ENCODE data around the gene DNAH14.

DNA sequence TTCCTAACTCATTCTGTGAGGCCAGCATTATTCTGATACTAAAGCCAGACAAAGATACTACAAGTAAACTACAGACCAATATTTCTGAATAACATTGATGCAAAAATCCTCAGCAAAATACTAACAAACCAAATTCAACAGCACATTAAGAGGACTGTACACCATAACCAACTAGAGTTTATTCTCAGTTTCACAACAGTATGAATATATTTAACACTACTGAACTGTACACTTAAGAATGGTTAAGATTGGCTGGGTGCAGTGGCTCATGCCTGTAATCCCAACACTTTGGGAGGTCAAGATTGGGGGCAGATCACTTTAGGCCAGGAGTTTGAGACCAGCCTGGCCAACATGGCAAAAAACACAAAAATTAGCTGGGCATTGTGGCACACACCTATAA is 421.4 kb downstream of the DNAH14 start:
- TF ChIP-seq POLR2AphosphoS5 (IDR thresholded peaks at IDR 0.05) (no peak), EP300 (IDR thresholded peaks at IDR 0.05) (no peak), POLR2A (IDR thresholded peaks at IDR 0.05) (no peak)
- TF ChIP-seq, protein P1, sequence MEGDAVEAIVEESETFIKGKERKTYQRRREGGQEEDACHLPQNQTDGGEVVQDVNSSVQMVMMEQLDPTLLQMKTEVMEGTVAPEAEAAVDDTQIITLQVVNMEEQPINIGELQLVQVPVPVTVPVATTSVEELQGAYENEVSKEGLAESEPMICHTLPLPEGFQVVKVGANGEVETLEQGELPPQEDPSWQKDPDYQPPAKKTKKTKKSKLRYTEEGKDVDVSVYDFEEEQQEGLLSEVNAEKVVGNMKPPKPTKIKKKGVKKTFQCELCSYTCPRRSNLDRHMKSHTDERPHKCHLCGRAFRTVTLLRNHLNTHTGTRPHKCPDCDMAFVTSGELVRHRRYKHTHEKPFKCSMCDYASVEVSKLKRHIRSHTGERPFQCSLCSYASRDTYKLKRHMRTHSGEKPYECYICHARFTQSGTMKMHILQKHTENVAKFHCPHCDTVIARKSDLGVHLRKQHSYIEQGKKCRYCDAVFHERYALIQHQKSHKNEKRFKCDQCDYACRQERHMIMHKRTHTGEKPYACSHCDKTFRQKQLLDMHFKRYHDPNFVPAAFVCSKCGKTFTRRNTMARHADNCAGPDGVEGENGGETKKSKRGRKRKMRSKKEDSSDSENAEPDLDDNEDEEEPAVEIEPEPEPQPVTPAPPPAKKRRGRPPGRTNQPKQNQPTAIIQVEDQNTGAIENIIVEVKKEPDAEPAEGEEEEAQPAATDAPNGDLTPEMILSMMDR (IDR thresholded peaks at IDR 0.05), result no peak
